H1 (cell line): ENCODE results near the gene TRNP1. TPM values are rescaled to one million over a fixed set of nuclear protein-coding genes. Genes with fewer than 3 reads are reported as not detected.

ENCODE experiments used
- CTCF ChIA-PET: fragments of 300-600 bp; sonication (Branson Sonifier 250); formaldehyde crosslinking; loops from one replicate; lab custom pipeline; 2021; ENCODE audit not compliant: partially characterized antibody; lab: Charles Lee
- POLR2A ChIA-PET: fragments of 300-600 bp; sonication (Branson Sonifier 250); formaldehyde crosslinking; loops from one replicate; lab custom pipeline; 2021; ENCODE audit warnings: inconsistent platforms; ENCODE audit not compliant: partially characterized antibody; lab: Charles Lee
- DNase-seq, 2 experiments: peaks; one replicate each; pipeline versions ENCODE4 v3.0.0 to v3.0.0-alpha.2; 2010 to 2022; ENCODE audit warnings: low spot score in 2 of 2, low read depth in 1 of 2, mixed read lengths in 1 of 2
- FAIRE-seq: peaks from 2 replicates; lab custom pipeline; 2011; peaks lifted over from hg19 to GRCh38; lab: Jason Lieb, UNC
- H2AFZ ChIP-seq: 2 replicates; pipeline ENCODE4 v1.8.1; 2012; ENCODE audit warnings: low read length, inconsistent platforms
- H2AK5ac ChIP-seq: 2 replicates; pipeline ENCODE4 v1.6.1; 2013; ENCODE audit warnings: low read depth, low read length
- H2BK120ac ChIP-seq: replicated peaks from 2 replicates; pipeline ENCODE3; 2013; ENCODE audit warnings: low read depth, low read length, inconsistent platforms
- H2BK12ac ChIP-seq: 2 replicates; pipeline ENCODE4 v1.6.1; 2013; ENCODE audit warnings: low read depth, low read length
- H2BK15ac ChIP-seq: 2 replicates; pipeline ENCODE4 v1.6.1; 2013; ENCODE audit warnings: low read length
- H2BK20ac ChIP-seq: 2 replicates; pipeline ENCODE4 v1.6.1; 2013; ENCODE audit warnings: low read length
- H2BK5ac ChIP-seq: 2 replicates; pipeline ENCODE4 v1.6.1; 2013; ENCODE audit warnings: low read depth, low read length
- H3K14ac ChIP-seq: 2 replicates; pipeline ENCODE4 v1.6.1; 2013; ENCODE audit warnings: inconsistent platforms; ENCODE audit not compliant: insufficient read length
- H3K18ac ChIP-seq: 2 replicates; pipeline ENCODE4 v1.6.1; 2013; ENCODE audit warnings: low read length; ENCODE audit errors: extremely low read depth
- H3K23ac ChIP-seq: 2 replicates; pipeline ENCODE4 v1.6.1; 2013; ENCODE audit warnings: inconsistent platforms; ENCODE audit not compliant: insufficient read length
- H3K23me2 ChIP-seq: 2 replicates; pipeline ENCODE4 v1.6.1; 2013; ENCODE audit warnings: low read depth, low read length
- H3K27ac ChIP-seq: 2 replicates; pipeline ENCODE4 v1.6.1; 2011; ENCODE audit warnings: low read depth, low read length, inconsistent platforms
- H3K27me3 ChIP-seq, 4 experiments: replicated peaks in 1 of 4; 1 replicate in 1 of 4; 2 replicates in 3 of 4; pipeline versions ENCODE4 v1.6.1 to v1.8.1; 2011 to 2013; ENCODE audit warnings: low read length in 3 of 4, mild to moderate bottlenecking in 3 of 4, inconsistent platforms in 2 of 4, mixed read lengths in 2 of 4, moderate library complexity in 1 of 4; ENCODE audit not compliant: control insufficient read depth in 3 of 4, insufficient read depth in 3 of 4; ENCODE audit errors: extremely low read depth in 1 of 4
- H3K36me3 ChIP-seq, 4 experiments: 2 replicates each; pipeline versions ENCODE4 v1.6.1 to v1.8.1; 2011 to 2013; ENCODE audit warnings: mild to moderate bottlenecking in 4 of 4, low read length in 3 of 4, moderate library complexity in 2 of 4, control low read depth in 1 of 4, inconsistent platforms in 1 of 4; ENCODE audit not compliant: insufficient read depth in 4 of 4, control insufficient read depth in 2 of 4
- H3K4ac ChIP-seq: replicated peaks from 2 replicates; pipeline ENCODE3; 2013; ENCODE audit warnings: low read length, low read depth, mixed read lengths, inconsistent platforms; ENCODE audit not compliant: insufficient read length
- H3K4me1 ChIP-seq, 4 experiments: replicated peaks in 1 of 4; 1 replicate in 1 of 4; 2 replicates in 3 of 4; pipeline versions ENCODE4 v1.6.1 to v1.8.1; 2011 to 2013; ENCODE audit warnings: low read length in 3 of 4, inconsistent platforms in 2 of 4, mixed read lengths in 1 of 4; ENCODE audit not compliant: insufficient read depth in 4 of 4, control insufficient read depth in 3 of 4
- H3K4me2 ChIP-seq, 2 experiments: 2 replicates each; pipeline versions ENCODE4 v1.6.1 to v1.8.1; 2011 to 2013; ENCODE audit warnings: low read depth in 2 of 2, low read length in 2 of 2, control low read depth in 1 of 2, inconsistent platforms in 1 of 2, mild to moderate bottlenecking in 1 of 2; ENCODE audit not compliant: insufficient read depth in 1 of 2
- H3K4me3 ChIP-seq, 4 experiments: fragments of 200-600, 300-600 bp in 1 of 4; sonication (generic), shearing (Covaris generic), sonication (Bioruptor Twin) in 1 of 4; 2 replicates each; pipeline versions ENCODE4 v1.5.1 to v1.8.1; 2011 to 2016; ENCODE audit warnings: low read length in 4 of 4, low read depth in 3 of 4, control low read depth in 2 of 4, inconsistent platforms in 2 of 4, mild to moderate bottlenecking in 2 of 4, mixed read lengths in 1 of 4, moderate library complexity in 1 of 4; ENCODE audit not compliant: insufficient read depth in 2 of 4; ENCODE audit errors: extremely low read depth in 1 of 4
- H3K56ac ChIP-seq: replicated peaks from 2 replicates; pipeline ENCODE3; 2013; ENCODE audit warnings: low read depth, mild to moderate bottlenecking, mixed read lengths, low read length, inconsistent platforms; ENCODE audit not compliant: insufficient read length
- H3K79me1 ChIP-seq: 2 replicates; pipeline ENCODE4 v1.6.1; 2013; ENCODE audit warnings: low read depth, low read length, control low read depth
- H3K79me2 ChIP-seq, 2 experiments: 2 replicates each; pipeline versions ENCODE4 v1.6.1 to v1.8.1; 2012 to 2013; ENCODE audit warnings: low read length in 2 of 2, mild to moderate bottlenecking in 2 of 2, inconsistent platforms in 1 of 2; ENCODE audit not compliant: insufficient read depth in 2 of 2, control insufficient read depth in 1 of 2
- H3K9ac ChIP-seq, 4 experiments: replicated peaks in 1 of 4; 1 replicate in 1 of 4; 2 replicates in 3 of 4; pipeline versions ENCODE4 v1.6.1 to v1.8.1; 2011 to 2013; ENCODE audit warnings: low read depth in 3 of 4, low read length in 3 of 4, control low read depth in 2 of 4, mild to moderate bottlenecking in 2 of 4, moderate library complexity in 2 of 4, inconsistent platforms in 1 of 4; ENCODE audit errors: extremely low read depth in 1 of 4
- H3K9me3 ChIP-seq, 2 experiments: 2 replicates each; pipeline versions ENCODE4 v1.6.1 to v1.8.1; 2012 to 2013; ENCODE audit warnings: mild to moderate bottlenecking in 2 of 2, moderate library complexity in 2 of 2, control low read depth in 1 of 2, inconsistent platforms in 1 of 2, low read depth in 1 of 2, low read length in 1 of 2, mixed read lengths in 1 of 2; ENCODE audit not compliant: insufficient read depth in 2 of 2
- H4K20me1 ChIP-seq, 2 experiments: replicated peaks in 1 of 2; 2 replicates each; pipeline versions ENCODE3 to v1.8.1; 2011 to 2013; ENCODE audit warnings: inconsistent platforms in 2 of 2, low read length in 2 of 2, mild to moderate bottlenecking in 1 of 2; ENCODE audit not compliant: insufficient read depth in 2 of 2, control insufficient read depth in 1 of 2
- H4K5ac ChIP-seq: 2 replicates; pipeline ENCODE4 v1.6.1; 2013; ENCODE audit warnings: low read length, low read depth, mixed read lengths, inconsistent platforms; ENCODE audit not compliant: insufficient read length
- H4K8ac ChIP-seq: 2 replicates; pipeline ENCODE4 v1.8.0; 2013; ENCODE audit warnings: mild to moderate bottlenecking, moderate library complexity, low read length, inconsistent platforms; ENCODE audit not compliant: insufficient read depth; ENCODE audit errors: extremely low read depth
- H4K91ac ChIP-seq: replicated peaks from 2 replicates; pipeline ENCODE3; 2013; ENCODE audit warnings: low read length, mixed read lengths, inconsistent platforms; ENCODE audit not compliant: insufficient read length
- CHD1 ChIP-seq: IDR thresholded peaks from 2 replicates; pipeline ENCODE4 v1.6.1; 2012; ENCODE audit warnings: low read depth, low read length, improper control_type of control experiment
- CREB1 ChIP-seq: IDR thresholded peaks from 2 replicates; pipeline ENCODE4 v1.6.1; 2012; ENCODE audit warnings: inconsistent platforms
- E2F6 ChIP-seq: IDR thresholded peaks from 2 replicates; pipeline ENCODE4 v1.6.1; 2012; ENCODE audit warnings: inconsistent platforms
- NANOG ChIP-seq: IDR thresholded peaks from 2 replicates; pipeline ENCODE4 v1.6.1; 2011; ENCODE audit warnings: low read length, low read depth, mild to moderate bottlenecking, inconsistent platforms; ENCODE audit not compliant: insufficient read depth, poor library complexity, severe bottlenecking
- SIX5 ChIP-seq: IDR thresholded peaks from 2 replicates; pipeline ENCODE4 v1.6.1; 2011; ENCODE audit warnings: mild to moderate bottlenecking, low read depth, low read length
- WGBS, 2 experiments: shearing (Covaris generic) in 1 of 2; methylation state at CpG; one replicate each; pipeline versions ENCODE4 v1.1.6 to v1.1.7; 2013 to 2015; ENCODE audit warnings: low lambda C conversion rate in 2 of 2, mixed read lengths in 2 of 2, inconsistent platforms in 1 of 2, low coverage in 1 of 2, missing lambda C conversion rate in 1 of 2; ENCODE audit not compliant: insufficient replicate concordance in 2 of 2, insufficient coverage in 1 of 2, insufficient read length in 1 of 2; ENCODE audit errors: extremely low coverage in 1 of 2, missing lambda C conversion rate in 1 of 2; 5-methylcytosine and 5-hydroxymethylcytosine counted together
- polyA plus RNA-seq, 7 experiments: library from polyadenylated mRNA; depleted of rRNA in 3 of 7; stranded (reverse) in 5 of 7; unstranded in 2 of 7; fragments of >200 nt in 5 of 7; fragments of 200-250 nt in 2 of 7; gene quantifications; 1 replicate in 5 of 7; 2 replicates in 1 of 7; 4 replicates in 1 of 7; pipeline versions ENCODE4 v1.2.1 to v1.2.3, GENCODE V29; 2011 to 2013; ENCODE audit warnings: missing spikeins in 2 of 7, mixed read lengths in 2 of 7
- total RNA-seq: library from RNA; stranded (reverse); fragmentation: NEBNext Ultra II Directional; extraction: Animal tissue kit (Norgen Biotek cat#: 25700); gene quantifications from 2 replicates; pipeline ENCODE4 v1.2.1, GENCODE V29; 2021

The TRNP1 gene
- total and polyA plus RNA-seq, 2 of the 8 experiments (the other 6 are each of a cell fraction or from before 2014, with no cell fraction given), result 51.7 to 102 TPM

GRCh38 chr1:26953374-26953773, 40.1 kb upstream of the TRNP1 start:
- Histone ChIP-seq H3K27ac (no peak overlapping the region), H2BK15ac (no peak overlapping the region), H3K4me1 (no peaks in the 10 kb centered on the region), H3K79me1 (no peaks in the 10 kb centered on the region), H3K18ac (no peak overlapping the region), H3K36me3 (peaks cover 0 to 4% (median 0%) of the 10 kb centered on the region in 4 experiments; a peak in 3 of 8 replicates), H4K20me1 (peaks cover 2 to 4% of the 10 kb centered on the region in 2 experiments), H4K8ac (no peak overlapping the region), H2AFZ (no peak overlapping the region), H3K23ac (no peak overlapping the region), H3K56ac (no peak overlapping the region), H3K14ac (no peak overlapping the region), H2BK120ac (no peak overlapping the region), H3K23me2 (no peaks in the 10 kb centered on the region), H2BK20ac (no peak overlapping the region), H4K5ac (no peak overlapping the region), H2AK5ac (no peak overlapping the region), H2BK12ac (no peak overlapping the region), H3K9me3 (no peaks in the 10 kb centered on the region), H3K4ac (no peak overlapping the region), H3K79me2 (no peaks in the 10 kb centered on the region), H4K91ac (no peak overlapping the region), H3K9ac (no peak overlapping the region), H3K27me3 (no peaks in the 10 kb centered on the region), H3K4me3 (no peak overlapping the region), H2BK5ac (no peak overlapping the region), H3K4me2 (no peak overlapping the region)
- POLR2A ChIA-PET, result interaction anchor here (1.0 kb wide), 1 partner anchor 52 kb away, joined by 3 read pairs; no protein-coding TSS in a partner anchor
- DNase-seq, result no peak
- WGBS, 2 experiments, result 92% methylated on average over 5 of the region's 5 CpGs; no CpG with 5 or more reads in 1 of the 2 experiments
- FAIRE-seq, result no peak
- CTCF ChIA-PET, result no interaction called here
- TF ChIP-seq CHD1 (no peak), NANOG (no peak), E2F6 (no peak), SIX5 (no peak), CREB1 (no peak)
